GM19023 (cell line): ENCODE data around the gene CATSPERZ.

Experiments
- ATAC-seq: cut with Tn5 transposase; IDR thresholded peaks from one replicate; pipeline ENCODE4 v1.9.1; 2021; ENCODE audit warnings: mild to moderate bottlenecking, moderate library complexity; ENCODE audit not compliant: unreplicated experiment

Gene CATSPERZ

DNA sequence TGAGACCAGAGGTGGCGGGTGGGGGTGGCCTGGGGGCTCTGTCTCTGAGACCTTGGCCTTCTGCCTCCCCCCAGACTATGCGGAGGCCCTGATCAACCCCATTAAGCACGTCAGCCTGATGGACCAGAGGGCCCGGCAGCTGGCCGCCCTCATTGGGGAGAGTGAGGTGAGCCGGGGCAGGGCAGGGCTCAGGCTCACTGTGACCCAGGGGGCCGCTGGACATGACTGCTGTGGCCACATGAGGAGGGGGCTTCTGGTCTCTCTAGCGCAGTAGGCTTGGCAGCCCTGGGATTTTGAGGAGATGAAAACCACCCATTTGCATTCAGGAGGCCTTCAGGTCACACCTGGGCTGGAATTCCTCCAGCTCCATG is 36.2 kb upstream of the CATSPERZ start:
- ATAC-seq, result no peak

DNA sequence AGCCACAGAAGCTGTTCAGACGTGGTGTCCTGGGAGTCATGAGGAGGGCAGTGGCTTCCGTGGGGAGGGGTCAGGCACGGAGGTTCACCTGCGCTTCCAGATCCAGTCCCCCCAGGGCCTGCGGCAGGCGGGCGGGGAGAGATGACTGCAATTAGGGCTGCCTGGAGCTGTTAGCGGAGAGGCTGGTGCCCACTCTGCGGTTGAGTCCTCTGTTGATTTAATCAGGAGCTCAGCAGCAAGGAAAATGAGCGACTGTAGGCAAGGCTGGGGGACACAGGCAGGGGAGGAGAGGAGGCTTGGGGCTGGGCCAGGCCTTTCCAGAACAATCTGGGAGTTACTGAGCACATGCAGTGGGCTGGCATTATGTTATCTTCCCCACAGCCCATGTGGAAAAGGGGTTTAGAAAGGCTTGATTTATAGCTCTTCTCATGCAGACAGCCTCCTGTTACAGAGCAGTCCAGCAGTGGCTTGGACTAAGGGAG is 35.7 kb upstream of the CATSPERZ start:
- no peak for ATAC-seq

DNA sequence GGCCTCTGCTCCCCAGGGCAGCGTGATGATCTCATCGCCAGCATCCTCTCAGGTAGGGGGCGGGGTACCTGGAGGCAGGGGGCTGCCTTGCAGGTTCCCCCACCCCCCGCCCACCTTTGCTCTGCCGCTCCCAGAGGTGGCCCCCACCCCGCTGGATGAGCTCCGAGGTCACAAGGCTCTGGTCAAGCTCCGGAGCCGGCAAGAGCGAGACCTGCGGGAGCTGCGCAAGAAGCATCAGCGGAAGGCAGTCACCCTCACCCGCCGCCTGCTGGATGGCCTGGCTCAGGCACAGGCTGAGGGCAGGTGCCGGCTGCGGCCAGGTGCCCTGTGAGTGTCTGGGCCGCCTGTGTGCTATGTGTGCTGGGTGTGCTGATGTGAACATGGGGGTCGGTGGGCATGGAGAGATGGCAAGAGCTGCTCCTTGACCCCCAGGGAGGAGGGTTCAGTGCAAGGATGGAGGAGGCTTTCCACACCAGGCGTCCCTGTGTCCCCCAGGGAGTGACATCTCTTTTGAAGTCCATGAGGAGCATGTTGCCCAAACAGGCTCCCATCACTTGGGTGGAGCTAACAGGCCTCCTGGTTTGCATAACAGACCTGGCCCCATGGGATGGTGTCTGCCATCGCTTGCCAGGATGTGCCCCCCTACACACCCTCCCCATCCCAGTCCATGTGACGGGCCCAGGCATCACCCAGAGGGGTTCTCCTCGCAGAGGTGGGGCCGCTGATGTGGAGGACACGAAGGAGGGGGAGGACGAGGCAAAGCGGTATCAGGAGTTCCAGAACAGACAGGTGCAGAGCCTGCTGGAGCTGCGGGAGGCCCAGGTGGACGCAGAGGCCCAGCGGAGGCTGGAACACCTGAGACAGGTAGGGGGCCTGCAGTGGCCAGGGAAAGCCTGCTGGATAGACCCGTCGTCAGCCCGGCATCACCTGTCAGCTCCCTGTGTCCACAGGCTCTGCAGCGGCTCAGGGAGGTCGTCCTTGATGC is 34.7 kb upstream of the CATSPERZ start:
- ATAC-seq, result no peak

DNA sequence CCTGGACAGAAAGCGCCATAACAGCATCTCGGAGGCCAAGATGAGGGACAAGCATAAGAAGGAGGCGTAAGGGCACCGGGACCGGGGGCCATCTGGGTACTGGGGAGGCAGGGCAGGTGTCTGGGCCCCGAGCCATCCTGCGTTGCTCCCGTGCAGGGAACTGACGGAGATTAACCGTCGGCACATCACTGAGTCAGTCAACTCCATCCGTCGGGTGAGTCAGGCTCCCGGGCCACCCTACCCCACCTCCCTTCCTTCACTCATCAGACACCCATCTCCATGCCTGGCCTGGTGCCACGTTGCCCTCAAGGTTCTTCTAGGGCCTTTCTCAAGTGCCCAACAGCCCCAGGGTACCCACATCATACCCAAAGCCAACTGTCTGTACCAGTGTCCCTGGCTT is 33.8 kb upstream of the CATSPERZ start:
- no peak for ATAC-seq

DNA sequence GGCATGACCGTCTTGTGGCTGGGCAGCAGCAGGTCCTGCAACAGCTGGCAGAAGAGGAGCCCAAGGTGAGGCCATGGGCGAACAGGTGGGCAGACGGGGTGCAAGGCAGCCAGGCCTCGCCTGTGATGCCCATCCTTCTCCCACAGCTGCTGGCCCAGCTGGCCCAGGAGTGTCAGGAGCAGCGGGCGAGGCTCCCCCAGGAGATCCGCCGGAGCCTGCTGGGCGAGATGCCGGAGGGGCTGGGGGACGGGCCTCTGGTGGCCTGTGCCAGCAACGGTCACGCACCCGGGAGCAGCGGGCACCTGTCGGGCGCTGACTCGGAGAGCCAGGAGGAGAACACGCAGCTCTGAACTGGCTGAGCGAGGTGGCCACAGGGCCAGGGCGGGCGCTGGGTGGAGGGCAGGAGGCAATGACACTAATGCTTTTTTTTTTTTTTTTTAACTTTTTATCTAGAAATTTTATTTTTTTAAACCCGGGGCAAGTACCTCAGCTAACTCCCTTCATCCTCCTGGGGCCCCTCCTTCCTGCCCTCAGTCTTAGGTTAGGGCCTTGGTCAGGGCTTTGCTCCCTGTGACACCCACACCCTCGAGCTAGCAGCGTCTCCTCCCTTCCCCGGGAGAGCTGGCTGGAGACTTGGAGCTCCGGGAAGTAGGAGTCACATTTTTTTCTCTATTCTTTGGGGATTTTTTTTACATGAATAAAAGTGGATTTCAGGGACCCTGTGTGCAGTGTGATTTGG is 32.8 kb upstream of the CATSPERZ start:
- no peak for ATAC-seq

DNA sequence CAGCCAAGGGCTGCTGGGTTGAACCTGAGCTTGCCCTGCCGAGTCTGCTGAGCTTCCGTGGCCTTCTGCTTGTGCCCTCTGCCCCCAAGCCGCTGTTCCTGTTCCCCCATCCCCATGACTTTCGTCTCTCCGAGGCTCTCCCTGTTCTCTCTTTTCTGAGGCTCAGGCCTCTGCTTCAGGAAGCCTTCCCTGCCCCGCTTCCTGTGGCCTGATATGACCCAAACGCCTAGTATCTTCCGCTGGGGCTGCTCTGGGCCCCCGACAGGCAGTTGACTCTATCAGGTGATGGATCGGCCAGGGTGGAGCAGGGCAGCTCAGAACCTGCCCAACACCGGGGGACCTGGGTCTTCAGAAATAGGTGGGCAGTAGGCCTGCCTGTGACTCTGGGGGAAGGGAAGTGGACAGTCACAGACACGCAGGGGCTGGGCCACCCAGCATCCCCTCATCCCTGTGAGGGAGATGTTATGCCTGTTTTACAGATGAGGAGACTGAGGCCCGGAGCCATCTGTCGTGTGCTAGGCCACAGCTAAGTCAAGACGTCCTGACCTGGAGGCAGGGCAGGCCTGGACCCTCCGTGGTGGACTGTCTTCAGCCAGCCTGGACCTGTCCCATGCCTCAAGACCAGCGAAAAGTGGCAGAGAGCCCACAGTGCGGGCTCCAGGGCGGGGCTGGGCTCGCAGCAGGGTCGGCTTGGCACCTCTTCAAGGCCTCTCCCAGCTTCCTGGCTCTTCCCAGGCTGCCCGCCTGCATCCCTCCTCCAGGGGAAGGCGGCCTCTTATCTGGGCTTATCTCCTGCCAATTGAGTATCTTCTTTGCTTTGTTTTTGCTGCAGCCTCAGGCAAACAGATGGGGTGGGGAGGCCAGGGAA is 31.9 kb upstream of the CATSPERZ start:
- ATAC-seq, result no peak

DNA sequence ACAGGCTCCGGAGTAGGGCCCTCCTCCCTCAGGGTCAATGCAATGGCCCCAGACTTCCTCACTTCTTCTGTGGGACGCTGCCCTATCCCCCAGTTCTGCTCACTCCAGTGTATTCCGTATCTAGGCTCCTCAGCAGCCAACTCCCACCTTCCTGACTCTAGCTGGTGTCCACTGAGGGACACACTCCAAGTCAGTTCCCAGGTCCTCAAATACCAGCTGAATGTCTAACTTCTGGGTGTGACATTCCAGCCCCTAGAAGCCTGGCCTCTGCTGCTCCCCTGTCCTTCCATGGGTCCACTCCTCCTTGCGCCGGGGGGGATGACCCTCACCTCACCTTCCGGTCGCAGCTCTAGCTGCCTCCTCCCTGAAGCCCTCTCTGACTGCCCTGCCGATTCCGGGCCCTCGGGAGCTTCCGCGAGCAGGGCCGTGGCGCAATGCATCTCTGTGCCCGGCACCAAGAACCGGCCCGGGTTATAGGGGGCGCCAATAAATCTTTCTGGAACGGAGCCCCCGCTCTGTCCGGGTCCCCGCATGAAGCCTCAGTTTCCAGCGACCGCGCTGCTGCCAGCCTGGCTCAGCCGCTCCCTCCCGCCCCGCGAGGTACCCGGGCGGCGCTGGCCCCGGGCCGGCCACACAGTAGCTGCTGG is 31.1 kb upstream of the CATSPERZ start:
- peak; percentile 1 for ATAC-seq

DNA sequence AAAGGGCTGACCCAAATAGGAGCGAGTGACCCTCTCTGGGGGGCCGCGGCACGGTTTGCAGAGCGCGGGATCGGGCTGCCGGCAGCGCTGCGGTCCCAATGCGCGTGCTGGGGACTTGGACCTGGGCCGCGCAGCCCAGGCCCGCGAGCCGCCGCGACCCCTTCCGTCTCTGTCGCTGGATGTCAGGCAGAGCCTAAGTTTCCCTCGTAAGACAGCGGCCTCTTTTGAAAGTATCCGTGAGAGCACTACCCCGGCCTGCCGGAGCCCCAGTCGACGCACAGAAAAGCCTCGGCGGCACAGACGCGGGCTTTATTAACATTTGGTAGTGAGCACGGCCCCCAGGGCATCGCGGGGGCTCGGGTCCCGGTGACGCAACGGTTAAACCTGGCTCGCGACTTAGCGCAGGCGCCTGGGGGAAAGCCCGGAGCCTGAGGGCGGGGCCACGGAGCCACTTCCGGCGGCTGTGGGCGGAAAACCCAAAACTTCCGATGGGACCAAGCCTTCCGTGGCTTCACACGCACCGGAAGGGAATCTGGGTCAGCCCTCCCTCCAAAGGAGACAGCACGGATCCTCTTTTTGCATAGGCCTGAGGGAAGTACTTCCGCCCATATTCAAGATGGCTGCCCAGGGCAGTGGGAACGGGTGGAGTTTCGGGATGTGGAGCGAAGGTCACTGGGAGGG is 30.5 kb upstream of the CATSPERZ start:
- peak; percentile 74 for ATAC-seq

DNA sequence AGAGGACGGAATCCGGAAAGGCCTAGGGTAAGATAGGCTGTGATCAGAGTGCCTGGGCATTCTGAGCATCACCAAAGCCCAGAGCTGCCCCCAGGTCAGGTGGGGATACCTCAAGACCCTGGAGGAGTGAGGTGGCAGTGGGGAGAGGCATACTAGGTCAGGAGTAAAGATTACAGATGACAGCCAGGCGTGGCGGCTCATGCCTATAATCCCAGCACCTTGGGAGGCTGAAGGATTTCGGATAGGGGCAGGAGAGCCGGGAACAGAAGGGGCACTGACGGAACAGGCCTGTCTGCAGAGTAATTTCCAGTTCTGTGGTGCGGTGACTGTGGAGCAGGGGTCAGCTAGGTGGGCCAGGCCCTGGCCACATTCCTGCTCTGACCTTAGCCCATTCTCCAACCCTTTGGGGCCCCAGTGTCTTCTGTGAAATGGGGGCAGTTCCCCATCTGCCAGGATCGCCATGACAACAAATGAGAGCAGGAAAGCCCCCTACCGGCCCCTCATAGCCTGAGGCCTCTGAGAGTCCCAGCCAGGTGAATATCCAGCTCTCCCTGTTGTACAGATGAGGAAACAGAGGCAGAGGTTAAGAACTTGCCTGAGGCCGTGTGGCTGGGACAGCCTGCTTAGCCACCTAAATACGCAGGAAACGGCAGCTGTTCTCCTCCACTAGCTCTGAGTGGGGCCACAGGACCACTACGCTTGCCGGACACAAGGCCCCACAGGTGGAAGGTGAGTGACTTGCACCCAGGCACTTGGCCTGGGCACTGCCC is 24.9 kb upstream of the CATSPERZ start:
- no peak for ATAC-seq

DNA sequence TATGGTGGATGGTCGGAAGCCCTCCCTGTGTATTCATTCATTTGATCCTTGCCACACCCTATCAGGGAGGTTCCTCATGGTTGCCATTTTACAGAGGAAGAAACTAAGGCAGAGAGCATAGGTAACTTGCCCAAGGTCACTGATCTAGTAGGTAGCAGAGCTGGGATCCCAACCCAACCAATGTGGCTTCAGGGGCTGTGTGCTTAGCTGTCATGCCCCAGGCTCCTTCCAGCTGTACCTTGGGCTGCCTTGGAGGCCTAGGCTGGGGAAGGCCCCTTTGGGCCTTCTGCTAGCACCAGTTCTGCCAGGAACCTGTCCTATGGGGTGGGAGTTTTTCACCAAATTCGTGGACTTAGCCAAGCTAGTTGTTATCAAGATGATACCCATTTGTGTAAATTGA is 24.3 kb upstream of the CATSPERZ start:
- ATAC-seq, result no peak

DNA sequence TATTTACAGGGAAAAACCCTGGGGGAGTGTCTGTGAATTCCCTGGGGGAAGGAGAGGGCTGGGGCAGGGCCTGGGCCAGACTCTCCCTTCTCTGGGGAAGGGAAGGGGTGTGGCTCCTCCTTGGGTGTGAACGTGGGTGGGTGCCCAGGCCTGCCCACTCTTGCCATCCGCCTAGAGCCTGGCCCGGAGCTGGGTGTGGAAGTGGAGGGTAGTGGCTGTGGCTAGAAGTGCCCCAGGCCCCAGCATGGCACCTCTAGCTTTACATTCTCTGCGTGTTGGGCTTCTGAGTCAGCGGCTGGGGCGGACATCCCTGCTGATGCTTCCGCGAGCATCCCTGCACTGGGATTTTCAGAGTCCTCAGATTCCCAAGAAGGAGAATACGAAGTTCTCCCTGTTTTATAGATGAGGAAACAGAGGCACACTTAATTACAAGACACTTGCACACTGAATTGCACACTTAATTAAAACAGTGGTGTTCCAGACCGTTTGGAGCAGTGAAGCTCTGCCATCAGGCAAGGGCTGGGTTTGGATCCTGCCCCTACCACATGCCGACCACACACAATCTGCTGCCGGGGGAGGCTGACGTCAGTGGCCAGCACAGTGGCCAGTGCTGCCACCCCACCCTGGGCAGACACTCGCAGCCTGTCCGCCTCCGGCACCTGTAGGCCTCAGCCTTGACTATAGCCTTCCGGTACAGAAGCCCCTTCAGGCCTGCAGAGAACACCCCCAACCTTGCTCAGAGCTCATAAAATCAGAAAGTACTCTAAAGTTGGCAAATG is 23.3 kb upstream of the CATSPERZ start:
- ATAC-seq, result no peak

DNA sequence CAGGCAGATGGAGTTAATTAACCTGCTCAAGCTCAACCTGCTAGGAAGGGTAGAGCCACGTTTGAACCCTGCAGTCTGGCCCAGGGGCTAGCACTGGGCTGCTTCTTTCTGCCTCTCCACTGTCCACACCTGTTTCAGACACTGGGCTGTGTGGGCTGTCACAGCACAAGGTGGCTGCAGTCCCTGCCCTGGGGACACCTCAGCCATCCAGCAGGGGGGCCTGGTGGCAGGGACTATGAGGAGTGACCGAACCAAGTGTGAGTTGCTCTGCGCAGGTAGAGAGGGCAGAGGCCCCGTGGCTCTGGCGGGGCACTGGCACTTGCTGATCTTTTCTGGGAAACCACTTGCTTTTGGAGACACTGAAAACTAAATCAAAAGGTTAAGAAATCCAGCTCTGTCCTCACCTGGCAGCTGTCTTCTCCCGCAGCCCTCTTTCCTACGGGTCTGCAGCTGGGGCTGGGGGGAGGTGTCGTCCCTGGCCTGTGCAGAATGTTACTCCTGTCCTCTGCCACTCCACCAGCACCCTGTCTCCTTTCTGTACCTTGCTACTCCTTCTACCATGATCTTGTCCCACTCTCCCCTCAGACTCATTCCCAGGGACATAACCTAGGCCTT is 21.5 kb upstream of the CATSPERZ start:
- ATAC-seq, result no peak

DNA sequence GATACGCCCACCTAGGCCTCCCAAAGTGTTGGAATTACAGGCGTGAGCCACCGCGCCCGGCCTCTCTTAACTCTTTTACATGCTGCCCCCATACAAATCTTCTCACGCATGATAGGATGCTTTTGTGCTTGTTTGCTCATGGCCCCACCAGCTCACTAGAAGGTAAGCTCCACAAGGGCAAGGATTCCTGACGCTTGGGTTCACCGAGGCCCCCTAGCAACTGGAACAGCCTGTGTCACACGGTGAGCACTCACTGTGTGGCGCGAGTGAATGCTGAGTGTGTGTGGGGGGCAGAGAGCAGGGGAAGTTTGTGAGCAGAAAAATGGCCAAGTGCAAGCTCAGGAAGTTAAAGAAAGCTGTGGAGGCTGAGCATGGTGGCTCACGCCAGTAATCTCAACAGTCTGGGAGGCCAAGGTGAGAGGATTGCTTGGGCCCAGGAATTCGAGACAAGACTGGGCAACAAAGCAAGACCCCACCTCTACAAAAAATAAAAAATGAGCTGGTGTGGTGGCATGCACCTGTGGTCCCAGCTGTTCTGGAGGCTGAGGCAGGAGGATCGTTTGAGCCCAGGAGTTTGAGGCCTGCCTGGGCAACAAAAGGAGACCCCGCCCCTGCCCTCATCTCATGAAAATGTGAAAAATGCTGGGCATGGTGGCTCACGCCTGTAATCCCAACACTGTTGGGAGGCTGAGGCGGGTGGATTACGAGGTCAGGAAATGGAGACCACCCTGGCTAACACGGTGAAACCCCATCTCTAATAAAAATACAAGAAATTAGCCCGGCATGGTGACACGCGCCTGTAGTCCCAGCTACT is 18.0 kb upstream of the CATSPERZ start:
- no peak for ATAC-seq

DNA sequence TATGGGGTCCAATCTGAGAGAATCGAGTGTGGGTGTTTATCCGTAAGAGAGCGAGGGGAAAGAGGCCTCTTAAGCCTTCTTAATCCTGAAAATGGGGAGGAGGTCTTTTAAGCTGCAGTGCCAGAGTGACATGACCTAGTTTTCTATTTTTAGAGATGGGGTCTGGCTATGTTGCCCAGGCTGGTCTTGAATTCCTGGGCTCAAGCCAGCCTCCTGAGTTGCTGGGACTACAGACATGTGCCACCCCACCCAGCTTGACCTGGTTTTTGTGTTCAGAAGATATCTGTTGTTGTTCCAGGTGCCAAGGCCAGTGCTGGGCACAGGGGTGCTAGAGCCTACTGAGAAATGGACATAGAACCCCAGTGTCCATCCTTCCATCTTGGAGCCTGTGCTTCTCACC is 17.1 kb upstream of the CATSPERZ start:
- no peak for ATAC-seq

DNA sequence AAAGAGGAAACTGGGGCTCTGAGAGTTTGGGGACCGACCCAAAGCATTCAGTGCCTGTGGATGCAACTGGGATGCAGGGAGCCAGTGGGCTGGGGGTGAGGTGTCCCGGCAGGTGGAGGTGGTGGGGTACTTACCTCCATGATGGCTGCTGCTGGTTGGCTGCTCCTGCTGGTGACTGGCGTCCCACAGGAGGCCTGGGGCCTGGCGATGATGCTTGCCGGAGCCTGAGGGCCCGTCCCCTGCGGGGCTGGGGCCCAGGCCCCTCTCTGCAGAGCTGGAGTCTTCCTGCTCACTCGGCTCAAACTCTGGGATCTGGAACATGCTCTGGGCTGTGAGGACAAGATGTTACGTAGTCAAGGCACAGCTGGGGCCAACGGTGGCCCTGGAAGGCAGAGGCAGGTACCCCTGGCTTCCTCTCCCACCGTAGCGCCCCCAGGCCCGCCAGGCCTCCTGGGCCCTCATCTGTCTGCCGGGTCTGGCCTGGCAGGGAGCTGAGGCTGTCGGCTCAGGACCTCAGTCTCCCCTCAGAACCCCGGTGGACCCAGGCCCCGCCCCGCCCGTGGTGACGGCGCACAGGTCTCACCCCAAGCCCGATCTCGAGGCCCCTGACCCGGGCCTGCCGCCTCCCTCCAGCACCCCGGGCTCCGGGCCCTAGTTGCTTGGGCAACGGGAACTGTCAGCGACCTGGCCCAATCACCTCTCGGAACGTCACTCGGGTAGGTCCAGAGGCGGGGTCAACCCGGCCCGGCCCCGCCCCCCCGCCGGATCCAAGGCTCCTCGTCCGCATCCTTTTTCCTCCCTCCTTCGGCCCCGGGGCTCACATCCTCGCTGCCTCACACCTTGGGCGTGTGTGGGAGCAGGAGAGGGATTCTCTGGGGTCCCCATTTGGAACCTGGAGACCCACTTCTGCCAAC is 15.9 kb upstream of the CATSPERZ start, which contains the start of gene BAD:
Gene BAD, minus strand, starts transcription at position 618 of the 914 bp plus-strand sequence. Its CDS starts 297 bp downstream, at position 321.
- peak; percentile 77 for ATAC-seq
